GM11168 (cell line): ENCODE measurements around the gene EMC6.

ENCODE experiments used
- in situ Hi-C: fragments of 300-500 bp; cut with MboI; formaldehyde crosslinking; loops from one replicate; pipeline ENCODE4 v1.12.0; 2022; ENCODE audit warnings: low sequenced_read_pairs; ENCODE audit not compliant: unreplicated experiment

EMC6 gene

GRCh38 chr17:3655766-3656165 is 12.8 kb upstream of the EMC6 start:
- in situ Hi-C loops: loop anchor here (25.0 kb wide), 1 partner anchor 618 kb away; no protein-coding TSS in a partner anchor

GRCh38 chr17:3656353-3656752 is 12.3 kb upstream of the EMC6 start:
- in situ Hi-C loops: loop anchor here (25.0 kb wide), 1 partner anchor 619 kb away; no protein-coding TSS in a partner anchor

- in situ Hi-C loops: loop anchor here (25.0 kb wide), 1 partner anchor 620 kb away; no protein-coding TSS in a partner anchor
These were observed 11.6 kb upstream of the EMC6 start for GRCh38 chr17:3656755-3657587.

- in situ Hi-C loops: loop anchor here (25.0 kb wide), 1 partner anchor 620 kb away; no protein-coding TSS in a partner anchor
These were observed 11.1 kb upstream of the EMC6 start for GRCh38 chr17:3657588-3657869.

GRCh38 chr17:3657874-3658783 is 10.5 kb upstream of the EMC6 start:
- in situ Hi-C loops: loop anchor here (25.0 kb wide), 1 partner anchor 621 kb away; no protein-coding TSS in a partner anchor

GRCh38 chr17:3658784-3659449 is 9.7 kb upstream of the EMC6 start:
- in situ Hi-C loops: loop anchor here (25.0 kb wide), 1 partner anchor 622 kb away; no protein-coding TSS in a partner anchor

GRCh38 chr17:3659541-3660111 is 9.0 kb upstream of the EMC6 start:
- in situ Hi-C loops: loop anchor here (10.0 to 25.0 kb wide), 2 partner anchors 165 to 622 kb away; no protein-coding TSS in a partner anchor

GRCh38 chr17:3660311-3660891 is 8.2 kb upstream of the EMC6 start:
- in situ Hi-C loops: loop anchor here (10.0 to 25.0 kb wide), 2 partner anchors 164 to 623 kb away; no protein-coding TSS in a partner anchor

- in situ Hi-C loops: loop anchor here (10.0 to 25.0 kb wide), 2 partner anchors 161 to 626 kb away; no protein-coding TSS in a partner anchor
These were observed 5.3 kb upstream of the EMC6 start for GRCh38 chr17:3663102-3664011.

- in situ Hi-C loops: loop anchor here (10.0 to 25.0 kb wide), 2 partner anchors 159 to 629 kb away; no protein-coding TSS in a partner anchor
These were observed 2.8 kb upstream of the EMC6 start for GRCh38 chr17:3665834-3666233.

- in situ Hi-C loops: loop anchor here (10.0 to 25.0 kb wide), 2 partner anchors 158 to 629 kb away; no protein-coding TSS in a partner anchor
These were observed 2.1 kb upstream of the EMC6 start for GRCh38 chr17:3666516-3666915.

- in situ Hi-C loops: loop anchor here (10.0 to 25.0 kb wide), 2 partner anchors 157 to 630 kb away; no protein-coding TSS in a partner anchor
These were observed 990 bp upstream of the EMC6 start for GRCh38 chr17:3667366-3668278.

- in situ Hi-C loops: loop anchor here (10.0 to 25.0 kb wide), 2 partner anchors 156 to 632 kb away; no protein-coding TSS in a partner anchor
These were observed 404 bp downstream of the EMC6 start for GRCh38 chr17:3669085-3669347.

- in situ Hi-C loops: loop anchor here (10.0 to 25.0 kb wide), 2 partner anchors 155 to 632 kb away; no protein-coding TSS in a partner anchor
These were observed 936 bp downstream of the EMC6 start for GRCh38 chr17:3669548-3669947.

- in situ Hi-C loops: loop anchor here (25.0 kb wide), 1 partner anchor 635 kb away; no protein-coding TSS in a partner anchor
These were observed 4.0 kb downstream of the EMC6 start for GRCh38 chr17:3672571-3672970.

GRCh38 chr17:3675886-3676285 is 7.3 kb downstream of the EMC6 start:
- in situ Hi-C loops: no loop called here
